ENCODE measurements around the gene SNED1.

The SNED1 gene

DNA sequence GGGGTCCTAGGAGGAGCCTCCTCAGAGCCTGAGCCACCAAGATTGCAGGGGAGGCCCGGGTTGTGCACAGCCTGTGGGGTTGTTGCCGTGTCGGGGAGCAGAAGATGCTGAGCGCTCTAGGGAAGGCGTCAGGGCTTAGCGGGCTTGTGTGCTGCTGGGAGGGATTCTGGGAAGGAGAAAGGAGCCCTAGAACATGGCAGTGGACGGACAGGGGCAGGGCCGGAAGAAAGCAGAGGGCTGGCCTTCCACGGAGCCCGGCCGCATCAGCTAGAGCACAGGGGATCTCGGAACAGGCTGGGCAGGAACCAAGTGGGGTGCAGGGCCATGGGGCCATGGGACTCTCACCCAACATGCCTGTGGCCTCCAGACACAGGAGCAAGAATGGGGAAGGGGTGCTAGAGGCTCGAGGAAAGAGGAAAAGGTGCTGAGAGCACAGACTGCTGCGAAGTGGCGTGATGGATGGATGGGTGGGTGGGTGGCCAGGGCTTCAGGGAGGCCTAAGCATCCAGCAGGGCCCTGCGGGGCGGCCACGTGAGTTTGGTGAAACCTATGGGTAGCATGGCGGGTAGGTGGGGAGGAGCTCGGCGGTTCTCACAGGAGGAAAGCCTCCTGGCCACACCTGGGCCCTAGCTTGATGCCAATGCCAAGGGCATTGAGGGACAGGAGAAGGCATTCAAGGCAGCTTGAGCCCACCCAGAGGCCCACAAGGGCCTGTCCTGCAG, 67.9 kb downstream of the SNED1 start:
- Histone ChIP-seq H3K27me3 (ENCODE audit: insufficient read depth, low read length) (no peaks in the 10 kb centered on the region), H3K36me3 (ENCODE audit: insufficient read depth, low read length) (no peaks in the 10 kb centered on the region), H3K79me2 (ENCODE audit: control insufficient read depth, insufficient read depth, low read length, unreplicated experiment) (no peaks in the 10 kb centered on the region), H3K27ac (ENCODE audit: low read depth, low read length) (no peak overlapping the region), H3K4me3 (ENCODE audit: low read depth, low read length) (no peak overlapping the region), H3K4me1 (ENCODE audit: control insufficient read depth, insufficient read depth, low read length, unreplicated experiment) (no peaks in the 10 kb centered on the region), H2AFZ (ENCODE audit: low read length, unreplicated experiment) (no peak overlapping the region)

GRCh38 chr2:241066893-241067341, 68.5 kb downstream of the SNED1 start:
- Histone ChIP-seq H3K4me1 (ENCODE audit: control insufficient read depth, insufficient read depth, low read length, unreplicated experiment) (no peaks in the 10 kb centered on the region), H2AFZ (ENCODE audit: low read length, unreplicated experiment) (no peak overlapping the region), H3K79me2 (ENCODE audit: control insufficient read depth, insufficient read depth, low read length, unreplicated experiment) (no peaks in the 10 kb centered on the region), H3K4me3 (ENCODE audit: low read depth, low read length) (no peak overlapping the region), H3K27ac (ENCODE audit: low read depth, low read length) (no peak overlapping the region), H3K36me3 (ENCODE audit: insufficient read depth, low read length) (no peaks in the 10 kb centered on the region), H3K27me3 (ENCODE audit: insufficient read depth, low read length) (no peaks in the 10 kb centered on the region)

DNA sequence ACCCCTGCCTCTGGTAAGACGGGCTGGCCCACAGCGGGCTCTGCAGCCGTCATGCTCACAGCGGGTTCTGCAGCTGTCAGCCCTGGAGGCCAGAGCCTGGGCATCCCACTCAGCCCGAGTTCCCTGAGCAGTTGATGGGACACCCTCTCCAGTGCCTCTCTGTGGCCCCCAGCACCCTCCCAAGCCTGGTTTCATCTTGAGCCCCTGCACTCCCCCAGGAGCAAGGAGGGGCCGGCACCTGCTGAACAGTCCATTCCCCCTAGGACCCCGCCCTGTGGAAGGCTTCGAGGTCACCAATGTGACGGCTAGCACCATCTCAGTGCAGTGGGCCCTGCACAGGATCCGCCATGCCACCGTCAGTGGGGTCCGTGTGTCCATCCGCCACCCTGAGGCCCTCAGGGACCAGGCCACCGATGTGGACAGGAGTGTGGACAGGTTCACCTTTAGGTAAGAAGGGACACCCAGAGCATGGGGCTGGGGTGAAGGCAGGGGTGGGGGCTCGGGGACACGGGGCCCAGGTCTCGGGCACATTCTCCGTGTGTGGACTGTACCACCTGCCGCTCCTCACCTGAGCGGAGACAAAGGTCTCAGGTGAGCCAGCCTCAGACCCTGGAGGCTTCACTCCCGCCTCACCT, 69.2 kb downstream of the SNED1 start:
- Histone ChIP-seq H3K4me1 (ENCODE audit: control insufficient read depth, insufficient read depth, low read length, unreplicated experiment) (no peaks in the 10 kb centered on the region), H3K27ac (ENCODE audit: low read depth, low read length) (no peak overlapping the region), H3K79me2 (ENCODE audit: control insufficient read depth, insufficient read depth, low read length, unreplicated experiment) (no peaks in the 10 kb centered on the region), H2AFZ (ENCODE audit: low read length, unreplicated experiment) (no peak overlapping the region), H3K36me3 (ENCODE audit: insufficient read depth, low read length) (no peaks in the 10 kb centered on the region), H3K4me3 (ENCODE audit: low read depth, low read length) (no peak overlapping the region), H3K27me3 (ENCODE audit: insufficient read depth, low read length) (no peaks in the 10 kb centered on the region)

GRCh38 chr2:241068136-241068941, 69.9 kb downstream of the SNED1 start:
- Histone ChIP-seq H3K27me3 (ENCODE audit: insufficient read depth, low read length) (no peaks in the 10 kb centered on the region), H3K4me1 (ENCODE audit: control insufficient read depth, insufficient read depth, low read length, unreplicated experiment) (no peaks in the 10 kb centered on the region), H3K4me3 (ENCODE audit: low read depth, low read length) (no peak overlapping the region), H3K79me2 (ENCODE audit: control insufficient read depth, insufficient read depth, low read length, unreplicated experiment) (no peaks in the 10 kb centered on the region), H3K36me3 (ENCODE audit: insufficient read depth, low read length) (no peaks in the 10 kb centered on the region), H3K27ac (ENCODE audit: low read depth, low read length) (no peak overlapping the region), H2AFZ (ENCODE audit: low read length, unreplicated experiment) (no peak overlapping the region)

GRCh38 chr2:241068942-241069810, 70.8 kb downstream of the SNED1 start:
- Histone ChIP-seq H2AFZ (ENCODE audit: low read length, unreplicated experiment) (no peak overlapping the region), H3K27ac (ENCODE audit: low read depth, low read length) (no peak overlapping the region), H3K27me3 (ENCODE audit: insufficient read depth, low read length) (no peaks in the 10 kb centered on the region), H3K36me3 (ENCODE audit: insufficient read depth, low read length) (no peaks in the 10 kb centered on the region), H3K79me2 (ENCODE audit: control insufficient read depth, insufficient read depth, low read length, unreplicated experiment) (no peaks in the 10 kb centered on the region), H3K4me3 (ENCODE audit: low read depth, low read length) (no peak overlapping the region), H3K4me1 (ENCODE audit: control insufficient read depth, insufficient read depth, low read length, unreplicated experiment) (no peaks in the 10 kb centered on the region)

GRCh38 chr2:241069821-241070281, 71.4 kb downstream of the SNED1 start:
- H3K27me3 ChIP-seq (ENCODE audit: insufficient read depth, low read length) = no peaks in the 10 kb centered on the region
- no peak overlapping the region for H3K4me3 ChIP-seq (ENCODE audit: low read depth, low read length)
- no peaks in the 10 kb centered on the region for H3K79me2 ChIP-seq (ENCODE audit: control insufficient read depth, insufficient read depth, low read length, unreplicated experiment)
- H3K27ac ChIP-seq (ENCODE audit: low read depth, low read length) = no peak overlapping the region
- no peaks in the 10 kb centered on the region for H3K4me1 ChIP-seq (ENCODE audit: control insufficient read depth, insufficient read depth, low read length, unreplicated experiment)
- H2AFZ ChIP-seq (ENCODE audit: low read length, unreplicated experiment) = no peak overlapping the region
- no peaks in the 10 kb centered on the region for H3K36me3 ChIP-seq (ENCODE audit: insufficient read depth, low read length)

GRCh38 chr2:241070361-241070760, 71.9 kb downstream of the SNED1 start:
- H3K4me1 ChIP-seq (ENCODE audit: control insufficient read depth, insufficient read depth, low read length, unreplicated experiment) = no peaks in the 10 kb centered on the region
- H3K36me3 ChIP-seq (ENCODE audit: insufficient read depth, low read length) = no peaks in the 10 kb centered on the region
- H3K4me3 ChIP-seq (ENCODE audit: low read depth, low read length) = no peak overlapping the region
- no peak overlapping the region for H2AFZ ChIP-seq (ENCODE audit: low read length, unreplicated experiment)
- H3K79me2 ChIP-seq (ENCODE audit: control insufficient read depth, insufficient read depth, low read length, unreplicated experiment) = no peaks in the 10 kb centered on the region
- no peaks in the 10 kb centered on the region for H3K27me3 ChIP-seq (ENCODE audit: insufficient read depth, low read length)
- no peak overlapping the region for H3K27ac ChIP-seq (ENCODE audit: low read depth, low read length)

DNA sequence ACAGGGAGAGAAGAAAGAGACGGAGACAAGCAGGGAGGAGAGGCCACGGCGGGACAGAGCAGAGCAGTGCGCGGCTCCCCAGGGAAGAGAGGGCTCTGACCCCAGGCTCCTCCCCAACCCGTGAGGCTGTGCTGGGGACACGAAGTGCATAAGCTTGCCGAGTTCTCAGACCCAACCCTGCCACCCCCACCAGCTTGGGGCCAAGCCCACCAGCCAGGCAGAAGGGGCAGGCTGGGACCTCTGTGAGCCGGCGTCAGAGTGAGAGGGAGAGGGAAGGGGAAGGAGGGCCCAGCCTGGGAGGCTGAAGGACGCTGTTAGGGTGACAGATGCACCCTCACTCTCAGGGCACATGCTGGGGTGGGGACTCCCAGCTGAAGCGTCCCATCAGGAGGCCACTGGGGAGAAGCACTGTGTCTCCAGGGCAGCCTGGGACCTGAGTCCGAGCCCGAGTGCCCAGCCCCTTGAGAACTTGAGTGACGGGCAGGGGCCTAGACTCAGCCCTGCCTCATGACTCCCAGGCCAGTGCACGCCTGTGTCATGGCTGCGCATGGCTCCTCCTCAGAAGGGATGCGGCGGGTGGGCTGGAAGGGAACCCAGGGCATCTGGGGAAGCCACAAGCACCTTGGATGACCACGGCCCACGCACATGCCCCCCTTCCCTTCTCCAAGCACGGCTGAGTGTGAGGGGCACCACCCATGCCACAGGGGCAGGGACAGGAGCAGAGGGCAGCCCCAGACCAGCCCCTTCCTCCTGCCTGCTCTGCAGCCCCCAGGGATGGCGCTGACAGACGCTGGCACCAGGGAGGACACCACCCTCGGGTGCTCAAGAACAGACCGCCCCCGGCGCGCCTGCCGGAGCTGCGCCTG, 72.6 kb downstream of the SNED1 start:
- Histone ChIP-seq H3K36me3 (ENCODE audit: insufficient read depth, low read length) (no peaks in the 10 kb centered on the region), H2AFZ (ENCODE audit: low read length, unreplicated experiment) (no peak overlapping the region), H3K27me3 (ENCODE audit: insufficient read depth, low read length) (no peaks in the 10 kb centered on the region), H3K4me3 (ENCODE audit: low read depth, low read length) (no peak overlapping the region), H3K79me2 (ENCODE audit: control insufficient read depth, insufficient read depth, low read length, unreplicated experiment) (no peaks in the 10 kb centered on the region), H3K4me1 (ENCODE audit: control insufficient read depth, insufficient read depth, low read length, unreplicated experiment) (no peaks in the 10 kb centered on the region), H3K27ac (ENCODE audit: low read depth, low read length) (no peak overlapping the region)

DNA sequence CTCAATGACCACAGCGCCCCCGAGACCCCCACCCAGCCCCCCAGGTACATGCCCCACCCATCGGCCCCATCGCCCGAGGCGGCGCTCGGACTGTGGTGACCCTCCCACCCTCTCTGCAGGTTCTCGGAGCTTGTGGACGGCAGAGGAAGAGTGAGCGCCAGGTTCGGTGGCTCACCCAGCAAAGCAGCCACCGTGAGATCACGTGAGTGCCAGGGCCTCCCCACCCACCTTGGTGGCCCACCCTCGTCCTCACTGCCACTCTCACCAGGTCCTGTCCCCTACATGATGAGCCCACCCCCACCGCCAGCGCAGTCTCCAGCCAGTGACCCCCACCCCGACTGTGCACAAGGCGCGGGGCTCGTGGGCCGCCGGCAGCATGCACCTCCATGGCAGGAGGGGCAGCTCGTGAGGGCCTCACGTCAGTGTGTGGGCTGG, 73.3 kb downstream of the SNED1 start:
- no peaks in the 10 kb centered on the region for H3K4me1 ChIP-seq (ENCODE audit: control insufficient read depth, insufficient read depth, low read length, unreplicated experiment)
- no peak overlapping the region for H2AFZ ChIP-seq (ENCODE audit: low read length, unreplicated experiment)
- no peaks in the 10 kb centered on the region for H3K36me3 ChIP-seq (ENCODE audit: insufficient read depth, low read length)
- no peaks in the 10 kb centered on the region for H3K79me2 ChIP-seq (ENCODE audit: control insufficient read depth, insufficient read depth, low read length, unreplicated experiment)
- H3K27me3 ChIP-seq (ENCODE audit: insufficient read depth, low read length) = no peaks in the 10 kb centered on the region
- H3K27ac ChIP-seq (ENCODE audit: low read depth, low read length) = no peak overlapping the region
- H3K4me3 ChIP-seq (ENCODE audit: low read depth, low read length) = no peak overlapping the region

All from ACC112 (cell line).